LNCAP (cell line): ENCODE measurements around the gene RBMX.

ENCODE experiments used
- TF ChIP-seq, protein P1 (sequence below): fragments of 450-650 bp; IDR thresholded peaks from 2 replicates; pipeline ENCODE4 v1.5.1; 2017; ENCODE audit warnings: mild to moderate bottlenecking

RBMX gene

DNA sequence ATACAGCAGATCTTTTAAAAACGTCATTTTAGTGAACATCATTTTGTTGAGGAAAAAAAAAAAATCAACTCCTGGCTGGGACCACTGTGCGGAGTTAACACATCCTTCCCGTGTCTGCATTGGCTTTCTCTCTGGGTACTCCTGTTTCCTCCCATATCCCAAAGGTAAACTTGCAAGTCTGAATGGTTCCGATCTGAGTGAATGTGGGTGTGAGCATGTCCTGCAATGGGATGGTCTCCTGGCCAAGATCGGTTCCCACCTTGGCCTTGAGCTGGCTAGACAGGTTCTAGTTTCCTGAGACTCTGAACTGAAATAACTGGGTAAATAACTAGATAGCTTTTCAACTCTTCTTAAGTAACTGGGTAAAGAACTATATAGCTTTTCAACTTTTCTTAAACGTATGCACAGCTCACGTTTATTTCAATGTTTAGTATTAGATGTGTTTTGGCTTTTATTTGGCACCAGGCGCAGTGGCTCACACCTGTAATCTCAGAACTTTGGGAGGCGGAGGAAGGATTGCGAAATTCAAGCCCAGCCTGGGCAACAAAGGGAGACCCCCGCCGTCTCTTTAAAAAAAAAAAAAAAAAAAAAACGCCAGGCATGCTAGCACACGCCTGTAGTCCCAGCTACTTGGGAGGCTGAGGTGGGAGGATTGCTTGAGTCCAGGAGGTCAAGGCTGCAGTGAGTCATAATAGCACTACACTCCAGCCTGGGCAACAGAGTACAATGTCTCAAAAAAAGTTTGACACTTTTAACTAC is 14.0 kb downstream of the RBMX start:
- TF ChIP-seq, protein P1, sequence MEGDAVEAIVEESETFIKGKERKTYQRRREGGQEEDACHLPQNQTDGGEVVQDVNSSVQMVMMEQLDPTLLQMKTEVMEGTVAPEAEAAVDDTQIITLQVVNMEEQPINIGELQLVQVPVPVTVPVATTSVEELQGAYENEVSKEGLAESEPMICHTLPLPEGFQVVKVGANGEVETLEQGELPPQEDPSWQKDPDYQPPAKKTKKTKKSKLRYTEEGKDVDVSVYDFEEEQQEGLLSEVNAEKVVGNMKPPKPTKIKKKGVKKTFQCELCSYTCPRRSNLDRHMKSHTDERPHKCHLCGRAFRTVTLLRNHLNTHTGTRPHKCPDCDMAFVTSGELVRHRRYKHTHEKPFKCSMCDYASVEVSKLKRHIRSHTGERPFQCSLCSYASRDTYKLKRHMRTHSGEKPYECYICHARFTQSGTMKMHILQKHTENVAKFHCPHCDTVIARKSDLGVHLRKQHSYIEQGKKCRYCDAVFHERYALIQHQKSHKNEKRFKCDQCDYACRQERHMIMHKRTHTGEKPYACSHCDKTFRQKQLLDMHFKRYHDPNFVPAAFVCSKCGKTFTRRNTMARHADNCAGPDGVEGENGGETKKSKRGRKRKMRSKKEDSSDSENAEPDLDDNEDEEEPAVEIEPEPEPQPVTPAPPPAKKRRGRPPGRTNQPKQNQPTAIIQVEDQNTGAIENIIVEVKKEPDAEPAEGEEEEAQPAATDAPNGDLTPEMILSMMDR, result no peak

DNA sequence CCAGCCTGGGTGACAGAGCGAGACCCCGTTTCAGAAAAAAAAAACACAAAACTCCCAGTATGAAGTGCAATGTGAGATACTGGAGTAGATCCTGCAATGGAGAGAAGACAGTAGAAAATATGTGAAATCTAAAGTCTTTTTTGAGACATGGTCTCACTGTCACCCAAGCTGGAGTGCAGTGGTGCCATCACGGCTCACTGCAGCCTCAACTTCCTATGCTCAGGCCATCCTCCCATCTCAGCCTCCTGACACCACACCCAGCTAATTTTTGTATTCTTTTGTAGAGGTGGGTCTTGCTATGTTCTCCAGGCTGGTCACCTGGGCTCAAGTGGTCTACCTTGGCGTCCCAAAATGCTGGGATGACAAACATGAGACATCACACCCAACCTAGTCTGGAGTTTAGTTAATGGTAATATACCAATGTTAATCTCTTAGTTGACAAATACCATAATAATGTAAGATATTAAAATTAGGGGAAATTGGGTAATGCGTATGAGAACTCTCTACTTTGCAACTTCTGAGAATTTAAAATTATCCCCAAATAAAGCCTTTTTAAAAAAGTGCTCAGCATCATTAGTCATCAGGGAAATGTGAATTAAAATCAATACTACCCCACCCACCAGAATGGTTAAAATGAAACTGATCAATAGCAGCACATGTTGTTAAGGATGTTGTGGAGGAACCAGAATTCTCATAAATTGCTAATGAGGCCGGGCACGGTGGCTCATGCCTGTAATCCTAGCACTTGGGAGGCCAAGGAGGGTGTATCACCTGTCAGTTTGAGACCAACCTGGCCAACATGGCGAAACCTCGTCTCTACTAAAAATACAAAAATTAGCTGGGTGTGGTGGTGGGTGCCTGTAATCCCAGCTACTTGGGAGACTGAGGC is 15.0 kb downstream of the RBMX start:
- TF ChIP-seq, protein P1, result no peak

DNA sequence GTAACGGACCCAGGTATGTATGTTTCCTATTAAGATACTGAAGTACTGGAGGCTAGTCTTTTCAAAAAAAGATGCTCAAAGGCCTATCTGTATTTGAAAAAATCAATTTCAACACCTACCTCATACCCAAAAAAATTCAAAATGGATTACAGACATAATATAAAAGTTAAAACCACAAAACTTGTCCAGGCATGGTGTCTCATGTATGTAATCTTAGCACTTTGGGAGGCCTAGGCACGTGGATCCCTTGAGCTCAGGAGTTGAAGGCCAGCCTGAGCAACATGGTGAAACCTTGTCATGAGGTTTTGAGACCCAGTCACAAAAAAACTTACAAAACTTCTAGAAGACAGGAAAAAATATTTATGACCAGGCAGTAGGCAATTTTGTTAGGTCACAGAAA is 16.7 kb downstream of the RBMX start:
- TF ChIP-seq, protein P1, result no peak

DNA sequence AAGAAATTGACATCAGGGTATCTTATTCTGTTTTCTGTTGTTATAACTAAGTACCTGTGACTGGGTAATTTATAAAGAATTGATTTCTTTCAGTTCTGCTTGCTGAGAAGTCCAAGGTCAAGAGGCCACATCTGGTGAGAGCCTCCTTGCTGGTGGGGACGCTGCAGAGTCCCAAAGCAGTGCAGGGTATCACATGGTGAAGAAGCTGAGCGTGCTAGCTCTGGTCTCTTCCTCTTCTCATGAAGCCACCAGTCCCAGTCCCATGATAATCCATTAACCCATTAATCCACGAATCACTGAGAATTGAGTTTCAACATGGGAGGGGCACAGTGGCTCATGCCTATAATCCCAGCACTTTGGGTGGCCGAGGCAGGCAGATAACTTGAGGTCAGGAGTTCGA is 18.0 kb downstream of the RBMX start:
- TF ChIP-seq, protein P1, result no peak

DNA sequence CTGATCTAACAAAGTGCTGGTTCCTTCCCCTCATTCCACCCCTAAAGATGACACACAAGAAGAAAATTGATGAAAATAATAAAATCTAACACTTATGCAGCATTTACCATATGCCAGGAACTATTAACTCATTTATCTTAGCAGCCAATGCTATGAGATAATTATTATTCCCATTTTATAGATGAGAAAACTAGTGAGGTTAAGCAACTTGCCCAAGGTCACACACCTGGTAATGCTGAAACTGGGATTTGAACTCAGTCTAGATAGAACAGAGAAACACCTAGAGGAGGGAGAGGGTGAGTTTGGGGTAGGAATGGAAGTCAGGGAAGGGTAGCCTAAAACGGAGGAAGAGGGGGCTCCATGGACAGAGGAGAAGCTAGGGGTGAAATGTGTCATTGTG is 18.6 kb downstream of the RBMX start:
- TF ChIP-seq, protein P1, result no peak

DNA sequence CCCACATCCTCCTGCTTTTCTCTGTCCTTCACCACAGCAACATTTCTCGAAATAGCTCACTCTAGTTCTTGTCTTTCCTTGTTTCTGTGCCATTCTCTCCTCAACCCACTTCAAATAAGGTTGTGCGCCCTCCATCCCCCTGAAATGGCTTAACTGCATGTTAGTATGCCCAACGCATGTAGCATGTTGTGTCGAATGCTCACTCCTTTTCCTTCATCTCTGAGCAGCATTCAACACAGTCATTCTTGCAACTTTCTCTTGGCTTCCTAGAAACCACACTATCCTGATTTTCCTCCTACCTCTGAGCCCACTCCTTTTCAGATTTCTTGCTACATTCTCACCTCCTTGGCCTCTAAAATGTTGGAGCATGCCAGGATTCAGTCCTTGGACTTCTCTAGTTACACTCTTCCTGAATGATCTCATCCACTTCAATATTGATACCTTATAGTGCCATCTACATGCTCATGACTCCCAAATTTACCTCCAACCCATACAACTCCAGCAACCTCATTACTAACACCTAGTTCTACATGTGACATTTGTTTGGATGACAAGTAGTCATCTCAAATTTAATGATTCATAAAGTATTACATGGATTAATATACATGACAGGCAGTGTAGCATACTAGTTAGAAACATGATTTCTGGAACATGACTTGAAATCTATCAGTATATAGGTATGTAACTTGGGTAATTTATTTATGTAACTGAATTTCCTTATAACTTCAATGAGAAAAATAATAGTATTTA is 22.3 kb downstream of the RBMX start:
- TF ChIP-seq, protein P1, result no peak

DNA sequence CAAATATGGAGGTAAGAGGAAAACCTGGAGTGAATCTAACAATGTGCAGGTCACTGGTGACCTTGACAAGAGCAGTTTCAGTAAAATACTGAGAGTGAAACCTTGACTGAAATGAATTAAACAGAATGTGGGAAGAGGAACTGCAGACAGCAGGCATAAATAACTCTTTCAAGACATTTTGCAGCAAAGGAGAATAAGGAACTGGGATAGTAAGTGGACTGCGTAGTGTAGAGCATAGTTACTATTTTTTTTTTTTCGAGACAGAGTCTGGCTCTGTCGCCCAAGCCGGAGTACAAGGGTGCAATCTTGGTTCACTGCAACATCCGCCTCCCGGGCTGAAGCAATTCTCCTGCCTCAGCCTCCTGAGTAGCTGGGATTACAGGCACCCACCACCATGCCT is 24.0 kb downstream of the RBMX start:
- TF ChIP-seq, protein P1, result no peak
